K562 (cell line): ENCODE results near the gene LRRC8C. TPM values are rescaled to one million over a fixed set of nuclear protein-coding genes. Genes with fewer than 3 reads are reported as not detected.
A peak's percentile ranks its signal among the peaks of the same experiment; 100 is the strongest.

Source experiments
- ATAC-seq: fragments of 200-7000 bp; cut with Tn5 transposase; 3 replicates; pipeline ENCODE4 v1.9.1; 2020; ENCODE audit warnings: moderate library complexity
- BruUV-seq: library from RNA; stranded (reverse); fragments of 400-500 nt; replicated peaks from 2 replicates; lab custom pipeline; 2021; lab: Mats Ljungman, UMichigan
- CTCF ChIA-PET: fragments of 300-600 bp; formaldehyde crosslinking; extraction: SDS; loops from one replicate; lab custom pipeline; 2021; ENCODE audit warnings: low intra/inter-chr PET ratio; lab: Yijun Ruan, JAX
- POLR2A ChIA-PET: fragments of 300-600, 350-650 bp; sonication (Branson Sonifier 250); formaldehyde crosslinking; extraction: SDS; loops from one replicate; lab custom pipeline; 2021; ENCODE audit warnings: antibody characterized with exemption, inconsistent platforms; lab: Yijun Ruan, JAX
- DNase-seq, 4 experiments: peaks; one replicate each; pipeline versions ENCODE4 v3.0.0 to v3.0.0-alpha.2; 2011 to 2018; ENCODE audit warnings: low spot score in 3 of 4, mixed read lengths in 3 of 4; ENCODE audit errors: extremely low read depth in 1 of 4
- FAIRE-seq: peaks from 2 replicates; lab custom pipeline; 2011; peaks lifted over from hg19 to GRCh38; lab: Jason Lieb, UNC
- H2AFZ ChIP-seq: 2 replicates; pipeline ENCODE4 v1.6.0; 2011; ENCODE audit warnings: low read depth, low read length, control low read depth, inconsistent platforms
- H3K27ac ChIP-seq: fragments of 200-600 bp; 3 replicates; pipeline ENCODE4 v1.8.0; 2011; ENCODE audit warnings: low read depth, mild to moderate bottlenecking, control low read depth, inconsistent platforms, low read length, moderate library complexity, mixed read lengths; ENCODE audit errors: extremely low read depth
- H3K27me3 ChIP-seq, 2 experiments: fragments of 300-600 bp in 1 of 2; 2 replicates in 1 of 2; 3 replicates in 1 of 2; pipeline versions ENCODE4 v1.6.0 to v1.8.0; 2011; ENCODE audit warnings: inconsistent platforms in 2 of 2, low read length in 2 of 2, mild to moderate bottlenecking in 1 of 2, mixed read lengths in 1 of 2, moderate library complexity in 1 of 2; ENCODE audit not compliant: control insufficient read depth in 2 of 2, insufficient read depth in 2 of 2
- H3K36me3 ChIP-seq: fragments of 300-600 bp; 3 replicates; pipeline ENCODE4 v1.8.0; 2011; ENCODE audit warnings: mild to moderate bottlenecking, low read length, inconsistent platforms; ENCODE audit not compliant: control insufficient read depth, insufficient read depth
- H3K4me1 ChIP-seq, 2 experiments: fragments of 200-600 bp in 1 of 2; replicated peaks in 1 of 2; 2 replicates in 1 of 2; 3 replicates in 1 of 2; pipeline versions ENCODE4 v1.5.1 to v1.8.0; 2011; ENCODE audit warnings: inconsistent platforms in 2 of 2, low read length in 2 of 2, mild to moderate bottlenecking in 1 of 2, mixed read lengths in 1 of 2, moderate library complexity in 1 of 2; ENCODE audit not compliant: control insufficient read depth in 2 of 2, insufficient read depth in 2 of 2
- H3K4me2 ChIP-seq: 2 replicates; pipeline ENCODE4 v1.6.1; 2011; ENCODE audit warnings: low read length, control low read depth, inconsistent platforms, mixed read lengths; ENCODE audit not compliant: insufficient read depth
- H3K4me3 ChIP-seq: fragments of 200-600 bp; sonication (generic), shearing (Covaris generic); 2 replicates; pipeline ENCODE4 v1.5.1; 2016; ENCODE audit warnings: control low read depth, inconsistent platforms
- H3K79me2 ChIP-seq: fragments of 200-600 bp; 3 replicates; pipeline ENCODE4 v1.8.0; 2011; ENCODE audit warnings: low read length, inconsistent platforms; ENCODE audit not compliant: control insufficient read depth, insufficient read depth
- H3K9ac ChIP-seq, 2 experiments: 2 replicates each; pipeline versions ENCODE4 v1.6.0 to v1.6.1; 2011; ENCODE audit warnings: low read depth in 2 of 2, low read length in 2 of 2, control low read depth in 1 of 2, inconsistent platforms in 1 of 2, mild to moderate bottlenecking in 1 of 2, mixed read lengths in 1 of 2; ENCODE audit not compliant: insufficient read depth in 1 of 2
- H3K9me1 ChIP-seq: one replicate; pipeline ENCODE4 v1.6.0; 2011; ENCODE audit warnings: inconsistent platforms, mild to moderate bottlenecking, low read length, moderate library complexity; ENCODE audit not compliant: control insufficient read depth, insufficient read depth
- H3K9me3 ChIP-seq: replicated peaks from 2 replicates; pipeline ENCODE4 v1.5.1; 2011; ENCODE audit warnings: low read depth, low read length, inconsistent platforms; ENCODE audit not compliant: control insufficient read depth, insufficient read depth
- H4K20me1 ChIP-seq: replicated peaks from 2 replicates; pipeline ENCODE4 v1.6.1; 2011; ENCODE audit warnings: low read length, inconsistent platforms, mixed read lengths; ENCODE audit not compliant: control insufficient read depth, insufficient read depth
- CEBPB ChIP-seq: fragments of 450-650 bp; IDR thresholded peaks from 2 replicates; pipeline ENCODE4 v1.6.1; 2016; ENCODE audit warnings: missing genetic modification characterization, missing compliant biosample characterization
- POLR2A ChIP-seq: fragments of 450-650 bp; conservative IDR thresholded peaks from 2 replicates; pipeline ENCODE4 v1.6.1; 2016
- PRDM10 ChIP-seq: fragments of 450-650 bp; IDR thresholded peaks from 2 replicates; pipeline ENCODE4 v1.6.1; 2018; ENCODE audit not compliant: partially characterized antibody
- SRSF9 ChIP-seq: fragments of 200-400 bp; formaldehyde crosslinking; IDR thresholded peaks from 2 replicates; pipeline ENCODE4 v1.6.1; 2017; ENCODE audit warnings: low read depth, low read length, borderline replicate concordance
- USF1 ChIP-seq: sonication (generic); formaldehyde crosslinking; IDR thresholded peaks from 2 replicates; pipeline ENCODE4 v1.9.0; 2022; ENCODE audit warnings: mild to moderate bottlenecking, missing genetic modification reagents
- ZNF124 ChIP-seq: sonication (generic); formaldehyde crosslinking; IDR thresholded peaks from 2 replicates; pipeline ENCODE4 v1.8.1; 2022; ENCODE audit warnings: missing genetic modification reagents
- ZNF197 ChIP-seq: fragments of 200-800 bp; sonication (Bioruptor generic); IDR thresholded peaks from 2 replicates; pipeline ENCODE4 v1.6.1; 2016; ENCODE audit warnings: low read depth, missing genetic modification characterization, missing compliant biosample characterization
- WGBS: fragments of 100-300 bp; shearing (Covaris generic); methylation state at CpG from one replicate; pipeline ENCODE4 v1.1.6; 2016; ENCODE audit warnings: low coverage, mixed read lengths; ENCODE audit not compliant: insufficient coverage; ENCODE audit errors: missing lambda C conversion rate; 5-methylcytosine and 5-hydroxymethylcytosine counted together
- in situ Hi-C: fragments of 300-500 bp; cut with MboI; formaldehyde crosslinking; loops from 4 replicates; pipeline ENCODE4 v1.15.0; 2018; ENCODE audit warnings: inconsistent platforms, mixed read lengths
- intact Hi-C: fragments of 100-400 bp; cut with micrococcal nuclease; formaldehyde crosslinking; loops from 2 replicates; pipeline ENCODE4 v1.14.2; 2022
- polyA plus RNA-seq, 8 experiments: library from polyadenylated mRNA; depleted of rRNA in 4 of 8; stranded (reverse) in 5 of 8; unstranded in 3 of 8; fragments of >200 nt; fragmentation: Nextera tagmentation in 2 of 8; fragmentation: Illumina TruSeq in 1 of 8; extraction: Ambion mirVana in 2 of 8; extraction: Trizol in 1 of 8; gene quantifications; 2 replicates each; pipeline versions ENCODE4 v1.2.1 to v1.2.3, GENCODE V29; 2011 to 2014; ENCODE audit warnings: inconsistent platforms in 1 of 8, missing spikeins in 1 of 8
- total RNA-seq, 7 experiments: library from RNA; depleted of rRNA in 6 of 7; stranded (reverse); fragments of >200 nt in 6 of 7; fragmentation: Illumina TruSeq in 2 of 7; extraction: Trizol in 2 of 7; gene quantifications; 2 replicates each; pipeline versions ENCODE4 v1.2.1 to v1.2.3, GENCODE V29; 2011 to 2021; ENCODE audit warnings: low replicate concordance in 1 of 7

Gene LRRC8C
- total and polyA plus RNA-seq, 9 of the 15 experiments (the other 6 are each of a cell fraction or from before 2014, with no cell fraction given): 1.00 to 12.5 (median 4.5) TPM

GRCh38 chr1:89723144-89723543 is 90.2 kb downstream of the LRRC8C start:
- no peak for FAIRE-seq
- no peaks in the 10 kb centered on the region for H3K36me3 ChIP-seq
- H3K9me1 ChIP-seq: no peaks in the 10 kb centered on the region
- no peaks in the 10 kb centered on the region for H3K27me3 ChIP-seq
- H2AFZ ChIP-seq: no peak overlapping the region
- POLR2A ChIA-PET: no interaction called here
- no peak overlapping the region for H3K4me3 ChIP-seq
- H3K79me2 ChIP-seq: no peaks in the 10 kb centered on the region
- intact Hi-C loops: no loop called here
- no peaks in the 10 kb centered on the region for H3K9me3 ChIP-seq
- no peak overlapping the region for H3K9ac ChIP-seq
- TF ChIP-seq ZNF124 (no peak), POLR2A (no peak), USF1 (no peak), PRDM10 (peak; percentile 15), CEBPB (no peak), ZNF197 (CRISPR knock-in tag) (no peak), SRSF9 (no peak)
- TF ChIP-seq, all 486 proteins: peak for 1
- no peaks in the 10 kb centered on the region for H4K20me1 ChIP-seq
- no TSS peak for BruUV-seq
- no peak for ATAC-seq
- DNase-seq: no peak
- no peak overlapping the region for H3K27ac ChIP-seq
- 65% methylated on average over 2 of the region's 2 CpGs for WGBS
- in situ Hi-C loops: no loop called here
- H3K4me1 ChIP-seq: peaks cover 0 to 28% of the 10 kb centered on the region in 2 experiments
- CTCF ChIA-PET: no interaction called here
- no peak overlapping the region for H3K4me2 ChIP-seq
